ENCODE data around the gene RERE. TPM values are rescaled to one million over a fixed set of nuclear protein-coding genes. Genes with fewer than 3 reads are reported as not detected.

RERE gene
- total RNA-seq, 1 experiment from 2014 or later = 217 TPM

- H3K36me3 ChIP-seq (ENCODE audit: control insufficient read depth, insufficient read depth, low read length) = no peaks in the 10 kb centered on the region
- no TSS peak for BruUV-seq (replicated peaks)
- no peaks in the 10 kb centered on the region for H3K4me1 ChIP-seq (ENCODE audit: control insufficient read depth, insufficient read depth, low read length)
- DNase-seq (ENCODE audit: low read depth, low spot score) = no peak
- H3K4me3 ChIP-seq (ENCODE audit: low read depth in 2 of 2, low read length in 2 of 2) = no peak overlapping the region
- ChIA-PET CTCF (no interaction called here), POLR2A (interaction anchor here (0.5 kb wide), 1 partner anchor 537 kb away, joined by 3 read pairs; no protein-coding TSS in a partner anchor)
- intact Hi-C loops (cut with micrococcal nuclease; ENCODE audit: unreplicated experiment) = no loop called here
- no peak overlapping the region for H3K27ac ChIP-seq (ENCODE audit: low read length)
- ATAC-seq = no peak
- H3K9me3 ChIP-seq (ENCODE audit: control insufficient read depth, insufficient read depth, low read depth, low read length) = no peaks in the 10 kb centered on the region
- no peaks in the 10 kb centered on the region for H3K27me3 ChIP-seq (ENCODE audit: control insufficient read depth, insufficient read depth, low read length)
- no peak for TF ChIP-seq CTCF (IDR thresholded peaks at IDR 0.05)
- no peak for TF ChIP-seq TCF7L2 (IDR thresholded peaks at IDR 0.05; ENCODE audit: low read depth, low read length)
- TF ChIP-seq REST (IDR thresholded peaks at IDR 0.05; ENCODE audit: insufficient read depth in 1 of 2, low read depth in 2 of 2, low read length in 1 of 2) = no peak
- no peak for TF ChIP-seq POLR2AphosphoS5 (IDR thresholded peaks at IDR 0.05; ENCODE audit: low read depth, low read length)
- no peak for TF ChIP-seq SIN3A (IDR thresholded peaks at IDR 0.05; ENCODE audit: borderline replicate concordance, insufficient read depth, low read depth, low read length)
- in situ Hi-C loops (cut with HindIII; ENCODE audit: low pct_unique_long_range_greater_than_20kb, low sequenced_read_pairs) = no loop called here
Measured at GRCh38 chr1:8747879-8748825, 69.3 kb downstream of the RERE start.

- H3K4me1 ChIP-seq (ENCODE audit: control insufficient read depth, insufficient read depth, low read length) = no peaks in the 10 kb centered on the region
- no peak for ATAC-seq
Measured at GRCh38 chr1:8746554-8746953, 70.9 kb downstream of the RERE start.

More at GRCh38 chr1:8746554-8746953, 70.9 kb downstream of the RERE start:
- no peak for TF ChIP-seq SIN3A (IDR thresholded peaks at IDR 0.05; ENCODE audit: borderline replicate concordance, insufficient read depth, low read depth, low read length)
- no peak for TF ChIP-seq TCF7L2 (IDR thresholded peaks at IDR 0.05; ENCODE audit: low read depth, low read length)
- TF ChIP-seq CTCF (IDR thresholded peaks at IDR 0.05) = no peak
- no peak for TF ChIP-seq POLR2AphosphoS5 (IDR thresholded peaks at IDR 0.05; ENCODE audit: low read depth, low read length)
- TF ChIP-seq REST (IDR thresholded peaks at IDR 0.05; ENCODE audit: insufficient read depth in 1 of 2, low read depth in 2 of 2, low read length in 1 of 2) = no peak
- H3K36me3 ChIP-seq (ENCODE audit: control insufficient read depth, insufficient read depth, low read length) = no peaks in the 10 kb centered on the region
- POLR2A ChIA-PET = no interaction called here
- CTCF ChIA-PET = no interaction called here
- no peaks in the 10 kb centered on the region for H3K9me3 ChIP-seq (ENCODE audit: control insufficient read depth, insufficient read depth, low read depth, low read length)
- no peaks in the 10 kb centered on the region for H3K27me3 ChIP-seq (ENCODE audit: control insufficient read depth, insufficient read depth, low read length)
- intact Hi-C loops (cut with micrococcal nuclease; ENCODE audit: unreplicated experiment) = no loop called here
- H3K27ac ChIP-seq (ENCODE audit: low read length) = no peak overlapping the region
- H3K4me3 ChIP-seq (ENCODE audit: low read depth in 2 of 2, low read length in 2 of 2) = no peak overlapping the region
- BruUV-seq (replicated peaks) = no TSS peak
- in situ Hi-C loops (cut with HindIII; ENCODE audit: low pct_unique_long_range_greater_than_20kb, low sequenced_read_pairs) = no loop called here
- no peak for DNase-seq (ENCODE audit: low read depth, low spot score)

All from Panc1 (cell line).